BJ (cell line): ENCODE measurements around the gene HAVCR2. TPM values are rescaled to one million over a fixed set of nuclear protein-coding genes. Genes with fewer than 3 reads are reported as not detected.
"Not testable (repeated sequence)": the region's sequence is repeated elsewhere in the genome, so short reads cannot be mapped to it uniquely, and the experiment has no call there.

Source experiments
- CTCF ChIA-PET: fragments of 350-600 bp; formaldehyde crosslinking; extraction: SDS; loops from one replicate; lab custom pipeline; 2021; ENCODE audit warnings: antibody characterized with exemption, inconsistent platforms; lab: Yijun Ruan, JAX
- POLR2A ChIA-PET: fragments of 300-600 bp; sonication (Branson Sonifier 250); formaldehyde crosslinking; extraction: SDS; loops from one replicate; lab custom pipeline; 2021; ENCODE audit warnings: antibody characterized with exemption; lab: Charles Lee
- DNase-seq: peaks from one replicate; pipeline ENCODE4 v3.0.0-alpha.2; 2011; ENCODE audit warnings: low read depth
- H3K27me3 ChIP-seq: 2 replicates; pipeline ENCODE4 v1.6.0; 2011; ENCODE audit warnings: low read length; ENCODE audit not compliant: control insufficient read depth, insufficient read depth
- H3K36me3 ChIP-seq: 2 replicates; pipeline ENCODE4 v1.5.1; 2011; ENCODE audit warnings: low read length; ENCODE audit not compliant: control insufficient read depth, insufficient read depth
- H3K4me3 ChIP-seq: 2 replicates; pipeline ENCODE4 v1.5.1; 2011; ENCODE audit warnings: low read depth, mild to moderate bottlenecking, control low read depth, low read length
- CTCF ChIP-seq: IDR thresholded peaks from 2 replicates; pipeline ENCODE4 v1.5.1; 2011; ENCODE audit warnings: low read depth, mild to moderate bottlenecking, control low read depth, inconsistent platforms, low read length, moderate library complexity; ENCODE audit not compliant: insufficient read depth
- polyA plus RNA-seq: library from polyadenylated mRNA; depleted of rRNA; stranded (reverse); fragments of >200 nt; gene quantifications from 2 replicates; pipeline ENCODE4 v1.2.3, GENCODE V29; 2011; rRNA removed

HAVCR2 gene
- polyA plus RNA-seq, 1 experiment: not detected

GRCh38 chr5:157047898-157048297, 60.9 kb downstream of the HAVCR2 start:
- no peak for TF ChIP-seq CTCF
- H3K4me3 ChIP-seq: no peak overlapping the region
- DNase-seq: no peak
- ChIA-PET POLR2A (no interaction called here), CTCF (no interaction called here)
- no peaks in the 10 kb centered on the region for H3K36me3 ChIP-seq
- H3K27me3 ChIP-seq: no peaks in the 10 kb centered on the region

GRCh38 chr5:157047016-157047415, 61.8 kb downstream of the HAVCR2 start:
- H3K36me3 ChIP-seq, H3K4me3 ChIP-seq, POLR2A ChIA-PET, DNase-seq, H3K27me3 ChIP-seq: not testable (repeated sequence)
- CTCF ChIA-PET: interaction anchor here (0.9 kb wide), 1 partner anchor 222 kb away, joined by 3 read pairs; no protein-coding TSS in a partner anchor

- ChIA-PET POLR2A (no interaction called here), CTCF (no interaction called here)
- no peaks in the 10 kb centered on the region for H3K27me3 ChIP-seq
- no peak for TF ChIP-seq CTCF
- no peak for DNase-seq
- no peak overlapping the region for H3K4me3 ChIP-seq
- H3K36me3 ChIP-seq: no peaks in the 10 kb centered on the region
Observed at GRCh38 chr5:157046041-157046440, 62.8 kb downstream of the HAVCR2 start.

GRCh38 chr5:157045601-157046000, 63.2 kb downstream of the HAVCR2 start:
- TF ChIP-seq CTCF: no peak
- DNase-seq: no peak
- H3K4me3 ChIP-seq: no peak overlapping the region
- ChIA-PET CTCF (no interaction called here), POLR2A (no interaction called here)
- H3K36me3 ChIP-seq: no peaks in the 10 kb centered on the region
- no peaks in the 10 kb centered on the region for H3K27me3 ChIP-seq

GRCh38 chr5:157038568-157039187, 70.2 kb downstream of the HAVCR2 start:
- Histone ChIP-seq H3K27me3 (no peaks in the 10 kb centered on the region), H3K36me3 (no peaks in the 10 kb centered on the region), H3K4me3 (no peak overlapping the region)
- ChIA-PET POLR2A (no interaction called here), CTCF (no interaction called here)
- no peak for TF ChIP-seq CTCF
- DNase-seq: no peak

Other genes with a start within 250 kb of the HAVCR2 start
- gene TIMD4, start 145.8 kb downstream of the HAVCR2 start, polyA plus RNA-seq: not detected in 2 replicates
- gene HAVCR1, start 49.9 kb downstream of the HAVCR2 start, polyA plus RNA-seq: not detected in 2 replicates
- gene MED7, start 33.8 kb upstream of the HAVCR2 start, polyA plus RNA-seq: 5.7 and 13.5 TPM in 2 replicates
- not detected in 2 replicates for gene GARIN3, start 57.2 kb upstream of the HAVCR2 start, polyA plus RNA-seq
- not detected in 2 replicates for gene ITK, start 71.8 kb upstream of the HAVCR2 start, polyA plus RNA-seq
- 4.2 and 4.4 TPM in 2 replicates for gene CYFIP2, start 157.1 kb upstream of the HAVCR2 start, polyA plus RNA-seq